PC-3 (cell line): ENCODE results near the gene TOB1. TPM values are rescaled to one million over a fixed set of nuclear protein-coding genes. Genes with fewer than 3 reads are reported as not detected.
A peak's percentile ranks its signal among the peaks of the same experiment; 100 is the strongest.

ENCODE experiments used
- ATAC-seq: fragments of 200-7000 bp; cut with Tn5 transposase; 2 replicates; pipeline ENCODE4 v1.9.1; 2020; ENCODE audit warnings: mild to moderate bottlenecking, moderate library complexity
- BruUV-seq: library from RNA; stranded (reverse); fragments of 400-500 nt; replicated peaks from 2 replicates; lab custom pipeline; 2021; lab: Mats Ljungman, UMichigan
- CTCF ChIA-PET: fragments of 300-600 bp; sonication (Branson Sonifier 250); formaldehyde crosslinking; loops from one replicate; lab custom pipeline; 2022; ENCODE audit warnings: antibody characterized with exemption; lab: Charles Lee
- POLR2A ChIA-PET: fragments of 300-600 bp; sonication (Branson Sonifier 250); formaldehyde crosslinking; loops from one replicate; lab custom pipeline; 2022; ENCODE audit warnings: antibody characterized with exemption; ENCODE audit not compliant: unreplicated experiment; lab: Charles Lee
- DNase-seq: peaks from one replicate; pipeline ENCODE4 v3.0.0-alpha.2; 2015
- H2AFZ ChIP-seq: fragments of 300-600 bp; sonication (generic); 2 replicates; pipeline ENCODE4 v1.6.0; 2016; ENCODE audit warnings: antibody characterized with exemption, low read length
- H3F3A ChIP-seq: fragments of 300-600 bp; sonication (generic); one replicate; pipeline ENCODE4 v1.6.0; 2017; ENCODE audit warnings: antibody characterized with exemption, low read length, control low read depth, mild to moderate bottlenecking; ENCODE audit not compliant: unreplicated experiment
- H3K27ac ChIP-seq: fragments of 300-600 bp; sonication (generic); 2 replicates; pipeline ENCODE4 v1.5.1; 2016; ENCODE audit warnings: mild to moderate bottlenecking, low read length
- H3K27me3 ChIP-seq: fragments of 300-600 bp; sonication (generic); 2 replicates; pipeline ENCODE4 v1.6.1; 2016; ENCODE audit warnings: low read length, mixed read lengths
- H3K36me3 ChIP-seq: fragments of 300-600 bp; sonication (generic); 2 replicates; pipeline ENCODE4 v1.6.1; 2016; ENCODE audit warnings: low read depth, mixed run types, low read length, mixed read lengths
- H3K4me1 ChIP-seq: fragments of 300-600 bp; sonication (generic); 2 replicates; pipeline ENCODE4 v1.5.1; 2016; ENCODE audit warnings: low read length; ENCODE audit not compliant: insufficient read depth
- H3K4me2 ChIP-seq: fragments of 300-600 bp; sonication (generic); 2 replicates; pipeline ENCODE4 v1.6.0; 2016; ENCODE audit warnings: low read length
- H3K4me3 ChIP-seq: fragments of 300-600 bp; sonication (generic); 2 replicates; pipeline ENCODE4 v1.5.1; 2016; ENCODE audit warnings: mild to moderate bottlenecking, low read length, mixed read lengths
- H3K79me2 ChIP-seq: fragments of 300-600 bp; sonication (generic); 2 replicates; pipeline ENCODE4 v1.6.1; 2017; ENCODE audit warnings: low read length, mixed read lengths
- H3K9ac ChIP-seq: fragments of 300-600 bp; sonication (generic); 2 replicates; pipeline ENCODE4 v1.6.0; 2016; ENCODE audit warnings: mild to moderate bottlenecking, low read length
- H3K9me2 ChIP-seq: fragments of 300-600 bp; sonication (generic); replicated peaks from 2 replicates; pipeline ENCODE4 v1.6.1; 2016; ENCODE audit warnings: mixed run types, low read length, mixed read lengths
- H3K9me3 ChIP-seq: fragments of 300-600 bp; sonication (generic); 2 replicates; pipeline ENCODE4 v1.6.1; 2016; ENCODE audit warnings: low read length, mixed read lengths
- H4K20me1 ChIP-seq: fragments of 300-600 bp; sonication (generic); 2 replicates; pipeline ENCODE4 v1.6.1; 2016; ENCODE audit warnings: low read length, mixed read lengths
- EZH2 ChIP-seq: fragments of 300-600 bp; sonication (generic); IDR thresholded peaks from one replicate; pipeline ENCODE4 v1.6.1; 2017; ENCODE audit warnings: antibody characterized with exemption, mild to moderate bottlenecking, low read length; ENCODE audit not compliant: unreplicated experiment
- EZH2phosphoT487 ChIP-seq: fragments of 300-600 bp; sonication (generic); IDR thresholded peaks from 2 replicates; pipeline ENCODE4 v1.6.1; 2018; ENCODE audit warnings: mild to moderate bottlenecking, antibody characterized with exemption, low read length, borderline replicate concordance
- intact Hi-C: fragments of 100-400 bp; cut with micrococcal nuclease; formaldehyde crosslinking; loops from 2 replicates; pipeline ENCODE4 v1.9.0; 2023
- total RNA-seq: library from RNA; depleted of rRNA; stranded (reverse); fragments of >200 nt; gene quantifications from 2 replicates; pipeline ENCODE4 v1.2.3, GENCODE V29; 2014
- TF ChIP-seq, protein P1 (sequence below): fragments of 300-600 bp; sonication (generic); conservative IDR thresholded peaks from 2 replicates; pipeline ENCODE4 v1.5.1; 2017; ENCODE audit warnings: antibody characterized with exemption, low read depth, mild to moderate bottlenecking, low read length

The TOB1 gene
- total RNA-seq, 1 experiment from 2014 or later: 28.7 TPM

DNA sequence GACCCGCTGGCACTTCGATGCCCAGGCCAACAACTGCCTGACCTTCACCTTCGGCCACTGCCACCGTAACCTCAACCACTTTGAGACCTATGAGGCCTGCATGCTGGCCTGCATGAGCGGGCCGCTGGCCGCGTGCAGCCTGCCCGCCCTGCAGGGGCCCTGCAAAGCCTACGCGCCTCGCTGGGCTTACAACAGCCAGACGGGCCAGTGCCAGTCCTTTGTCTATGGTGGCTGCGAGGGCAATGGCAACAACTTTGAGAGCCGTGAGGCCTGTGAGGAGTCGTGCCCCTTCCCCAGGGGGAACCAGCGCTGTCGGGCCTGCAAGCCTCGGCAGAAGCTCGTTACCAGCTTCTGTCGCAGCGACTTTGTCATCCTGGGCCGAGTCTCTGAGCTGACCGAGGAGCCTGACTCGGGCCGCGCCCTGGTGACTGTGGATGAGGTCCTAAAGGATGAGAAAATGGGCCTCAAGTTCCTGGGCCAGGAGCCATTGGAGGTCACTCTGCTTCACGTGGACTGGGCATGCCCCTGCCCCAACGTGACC lies 25.8 kb downstream of the TOB1 start:
- H3F3A ChIP-seq: no peaks in the 10 kb centered on the region
- no TSS peak for BruUV-seq
- intact Hi-C loops: loop anchor here (5.0 kb wide), 2 partner anchors 143 to 358 kb away; no protein-coding TSS in a partner anchor

DNA sequence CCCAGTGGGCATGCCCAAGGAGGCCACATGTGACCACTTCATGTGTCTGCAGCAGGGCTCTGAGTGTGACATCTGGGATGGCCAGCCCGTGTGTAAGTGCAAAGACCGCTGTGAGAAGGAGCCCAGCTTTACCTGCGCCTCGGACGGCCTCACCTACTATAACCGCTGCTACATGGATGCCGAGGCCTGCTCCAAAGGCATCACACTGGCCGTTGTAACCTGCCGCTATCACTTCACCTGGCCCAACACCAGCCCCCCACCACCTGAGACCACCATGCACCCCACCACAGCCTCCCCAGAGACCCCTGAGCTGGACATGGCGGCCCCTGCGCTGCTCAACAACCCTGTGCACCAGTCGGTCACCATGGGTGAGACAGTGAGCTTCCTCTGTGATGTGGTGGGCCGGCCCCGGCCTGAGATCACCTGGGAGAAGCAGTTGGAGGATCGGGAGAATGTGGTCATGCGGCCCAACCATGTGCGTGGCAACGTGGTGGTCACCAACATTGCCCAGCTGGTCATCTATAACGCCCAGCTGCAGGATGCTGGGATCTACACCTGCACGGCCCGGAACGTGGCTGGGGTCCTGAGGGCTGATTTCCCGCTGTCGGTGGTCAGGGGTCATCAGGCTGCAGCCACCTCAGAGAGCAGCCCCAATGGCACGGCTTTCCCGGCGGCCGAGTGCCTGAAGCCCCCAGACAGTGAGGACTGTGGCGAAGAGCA lies 26.4 kb downstream of the TOB1 start:
- H3K27ac ChIP-seq: no peak overlapping the region
- no peak overlapping the region for H2AFZ ChIP-seq
- ATAC-seq (no peak), DNase-seq (no peak)
- TF ChIP-seq EZH2 (no peak), EZH2phosphoT487 (no peak)
- TF ChIP-seq, protein P1, sequence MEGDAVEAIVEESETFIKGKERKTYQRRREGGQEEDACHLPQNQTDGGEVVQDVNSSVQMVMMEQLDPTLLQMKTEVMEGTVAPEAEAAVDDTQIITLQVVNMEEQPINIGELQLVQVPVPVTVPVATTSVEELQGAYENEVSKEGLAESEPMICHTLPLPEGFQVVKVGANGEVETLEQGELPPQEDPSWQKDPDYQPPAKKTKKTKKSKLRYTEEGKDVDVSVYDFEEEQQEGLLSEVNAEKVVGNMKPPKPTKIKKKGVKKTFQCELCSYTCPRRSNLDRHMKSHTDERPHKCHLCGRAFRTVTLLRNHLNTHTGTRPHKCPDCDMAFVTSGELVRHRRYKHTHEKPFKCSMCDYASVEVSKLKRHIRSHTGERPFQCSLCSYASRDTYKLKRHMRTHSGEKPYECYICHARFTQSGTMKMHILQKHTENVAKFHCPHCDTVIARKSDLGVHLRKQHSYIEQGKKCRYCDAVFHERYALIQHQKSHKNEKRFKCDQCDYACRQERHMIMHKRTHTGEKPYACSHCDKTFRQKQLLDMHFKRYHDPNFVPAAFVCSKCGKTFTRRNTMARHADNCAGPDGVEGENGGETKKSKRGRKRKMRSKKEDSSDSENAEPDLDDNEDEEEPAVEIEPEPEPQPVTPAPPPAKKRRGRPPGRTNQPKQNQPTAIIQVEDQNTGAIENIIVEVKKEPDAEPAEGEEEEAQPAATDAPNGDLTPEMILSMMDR: no peak
- H3K79me2 ChIP-seq: no peaks in the 10 kb centered on the region
- no peak overlapping the region for H3K4me3 ChIP-seq
- BruUV-seq: no TSS peak
- no peaks in the 10 kb centered on the region for H4K20me1 ChIP-seq
- no peaks in the 10 kb centered on the region for H3K9me3 ChIP-seq
- no peak overlapping the region for H3K4me2 ChIP-seq
- ChIA-PET CTCF (interaction anchor here (0.5 kb wide), 1 partner anchor 313 kb away, joined by 3 read pairs; no protein-coding TSS in a partner anchor), POLR2A (no interaction called here)
- no peaks in the 10 kb centered on the region for H3K27me3 ChIP-seq
- intact Hi-C loops: loop anchor here (5.0 kb wide), 2 partner anchors 142 to 357 kb away; no protein-coding TSS in a partner anchor
- H3K9ac ChIP-seq: no peak overlapping the region
- H3K9me2 ChIP-seq: no peaks in the 10 kb centered on the region
- no peaks in the 10 kb centered on the region for H3F3A ChIP-seq
- no peaks in the 10 kb centered on the region for H3K36me3 ChIP-seq
- peaks cover 5% of the 10 kb centered on the region; the same call in 1 of the 2 replicates for H3K4me1 ChIP-seq

More for the DNA sequence above, 25.8 kb downstream of the TOB1 start:
- peaks cover 10% of the 10 kb centered on the region; the same call in 1 of the 2 replicates for H3K4me1 ChIP-seq
- no peak overlapping the region for H3K27ac ChIP-seq
- no peak overlapping the region for H3K4me3 ChIP-seq
- TF ChIP-seq EZH2phosphoT487 (no peak), EZH2 (no peak)
- TF ChIP-seq, protein P1: no peak
- CTCF ChIA-PET: interaction anchor here (0.5 to 1.0 kb wide), 4 partner anchors 54 to 314 kb away, joined by 3 to 4 read pairs (median 4); no protein-coding TSS in a partner anchor
- no peak overlapping the region for H3K9ac ChIP-seq
- DNase-seq: peak; percentile 24
- no peaks in the 10 kb centered on the region for H3K36me3 ChIP-seq
- no peaks in the 10 kb centered on the region for H4K20me1 ChIP-seq
- POLR2A ChIA-PET: no interaction called here
- no peak for ATAC-seq
- H3K4me2 ChIP-seq: no peak overlapping the region
- no peaks in the 10 kb centered on the region for H3K79me2 ChIP-seq
- no peaks in the 10 kb centered on the region for H3K9me3 ChIP-seq
- H3K9me2 ChIP-seq: no peaks in the 10 kb centered on the region
- H3K27me3 ChIP-seq: no peaks in the 10 kb centered on the region
- no peak overlapping the region for H2AFZ ChIP-seq
